ENCODE data around the gene CLTCL1. TPM values are rescaled to one million over a fixed set of nuclear protein-coding genes. Genes with fewer than 3 reads are reported as not detected.
A peak's percentile ranks its signal among the peaks of the same experiment; 100 is the strongest.
"Not testable (repeated sequence)": the region's sequence is repeated elsewhere in the genome, so short reads cannot be mapped to it uniquely, and the experiment has no call there.

CLTCL1 gene
- total RNA-seq, 1 donor from 2014 or later: 60.1 TPM

DNA sequence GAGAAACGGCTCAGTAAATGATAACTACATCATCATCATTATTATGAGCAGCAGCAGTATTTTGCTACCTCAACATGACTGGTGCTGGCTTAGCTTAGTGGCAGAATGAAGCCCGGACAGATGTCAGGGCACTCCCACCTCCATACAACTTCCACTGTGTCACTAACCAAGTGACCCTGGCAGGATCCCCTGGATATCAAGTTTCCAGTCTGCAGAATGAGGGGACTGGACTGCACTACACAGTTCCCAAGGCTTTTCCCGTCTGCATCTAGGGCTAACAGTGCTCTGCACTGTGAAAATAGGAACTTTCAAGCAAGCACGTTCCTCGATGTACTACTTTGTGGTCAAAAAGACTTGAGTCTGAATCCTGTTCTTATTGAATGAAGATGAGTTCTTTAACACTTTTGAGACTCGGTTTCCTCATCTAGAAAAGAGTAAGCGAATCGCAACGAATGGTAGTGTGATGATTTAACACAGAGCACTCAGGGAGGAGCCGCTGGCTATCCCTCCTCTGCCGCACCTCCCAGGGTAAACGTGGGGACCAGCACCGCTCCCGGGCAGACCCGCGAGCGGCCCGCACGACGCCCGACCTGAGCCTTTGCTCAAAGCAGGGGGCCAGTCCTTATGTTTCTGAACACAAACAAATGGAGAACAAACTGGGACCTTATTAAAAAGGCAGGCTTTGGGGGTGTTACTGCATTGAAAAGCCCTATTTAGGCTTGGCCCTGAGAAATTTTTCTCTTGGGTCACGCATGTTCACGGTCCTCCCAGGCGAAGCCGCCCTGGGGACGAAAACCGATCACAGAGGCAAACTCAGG lies 910 bp downstream of the CLTCL1 start:
- DNase-seq: no peak

DNA sequence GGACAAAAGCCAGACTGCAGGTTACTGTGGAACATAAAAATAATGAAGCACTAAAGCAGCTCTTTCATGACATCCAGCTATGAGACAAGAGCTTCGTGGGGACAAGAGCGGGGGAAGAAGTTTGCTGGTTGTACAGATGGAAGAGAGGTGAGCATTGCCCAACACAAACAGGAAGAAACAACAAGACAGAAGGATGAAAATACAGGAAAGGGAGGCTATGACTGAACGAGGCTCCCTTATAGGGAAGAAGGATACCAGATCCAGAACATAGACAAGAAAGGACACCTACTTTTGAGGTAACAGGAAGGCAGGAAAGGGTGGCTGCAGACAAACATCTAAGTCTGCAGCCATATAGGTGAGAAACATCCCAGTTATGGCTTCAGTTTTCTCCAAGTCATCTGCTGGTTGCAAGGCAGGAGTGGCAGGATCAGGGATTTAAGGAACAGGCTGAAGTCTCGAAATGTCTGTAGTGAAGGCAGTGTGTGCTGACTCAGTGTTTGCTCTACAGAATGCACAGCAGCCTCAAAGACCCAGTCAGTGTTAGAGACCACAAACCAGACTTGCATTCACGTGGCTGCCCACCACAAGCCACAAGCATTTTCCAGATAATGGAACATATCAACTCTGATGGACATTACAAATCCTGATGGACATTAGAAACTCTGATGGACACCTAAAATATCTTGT lies 1.9 kb downstream of the CLTCL1 start:
- DNase-seq: no peak

DNA sequence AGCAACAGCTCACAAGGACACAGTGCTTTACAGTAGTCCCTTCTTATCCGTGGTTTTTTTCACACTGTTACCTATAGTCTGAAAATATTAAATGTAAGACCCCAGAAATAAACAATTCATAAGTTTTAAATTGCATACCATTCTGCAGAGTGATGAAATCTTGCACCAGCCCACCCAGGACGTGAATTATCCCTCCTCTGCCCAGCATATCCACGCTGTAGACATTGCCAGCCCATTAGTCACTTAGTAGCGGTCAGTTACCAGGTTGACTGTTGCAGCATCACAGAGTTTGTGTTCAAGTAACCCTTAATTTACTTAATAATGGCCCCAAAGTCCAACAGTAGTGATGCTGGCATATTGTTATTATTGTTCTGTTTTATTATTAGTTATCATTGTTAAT lies 3.6 kb downstream of the CLTCL1 start:
- no peak for DNase-seq

DNA sequence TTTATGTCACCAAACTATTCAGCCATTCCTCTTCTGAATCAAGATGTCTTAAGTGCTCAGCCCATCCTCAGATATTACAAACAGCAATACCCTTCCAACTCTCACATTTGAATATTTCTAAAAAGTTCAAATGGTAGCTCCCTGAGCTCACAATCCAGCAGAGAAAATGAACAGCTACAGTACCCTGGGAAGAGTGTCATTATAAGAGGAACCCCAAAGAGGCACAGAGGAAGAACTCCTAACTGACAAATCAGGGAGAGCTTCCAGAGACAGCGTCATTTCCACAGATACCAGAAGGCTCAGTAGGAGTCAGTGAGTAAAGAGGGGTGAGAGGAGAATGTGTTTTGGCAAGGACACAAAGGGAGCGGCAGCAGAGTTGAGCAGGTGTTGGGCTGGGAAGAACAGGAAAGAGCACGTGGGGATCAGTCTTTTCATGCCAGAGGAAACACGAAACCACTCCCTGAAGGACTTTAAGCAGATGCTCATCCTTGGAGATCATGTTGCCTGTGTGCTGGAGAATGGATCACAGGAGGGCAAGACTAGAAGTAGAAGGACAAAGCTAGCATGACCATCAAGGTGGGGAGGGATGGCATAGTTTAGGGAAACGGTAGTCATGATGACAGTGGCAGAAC lies 4.3 kb downstream of the CLTCL1 start:
- DNase-seq: peak; percentile 91

DNA sequence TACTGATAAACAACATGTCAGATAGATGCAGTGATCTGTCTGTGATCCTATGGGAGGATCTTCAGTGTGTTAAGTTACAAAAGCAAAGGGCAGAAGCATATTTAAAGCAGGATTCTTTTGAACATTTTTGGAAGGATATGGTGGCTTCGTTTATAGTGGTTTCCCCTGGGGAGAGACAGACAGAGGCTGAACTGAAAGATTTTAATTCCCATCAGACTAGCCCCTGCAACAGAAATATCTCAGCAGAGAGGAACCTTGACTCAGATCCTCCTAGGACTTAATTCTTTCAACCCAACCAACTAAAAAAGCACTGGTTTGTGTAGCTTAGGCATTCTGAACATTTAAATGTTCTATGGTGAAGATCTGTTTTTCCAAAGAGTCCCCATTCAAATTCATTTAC lies 5.7 kb downstream of the CLTCL1 start:
- no peak for DNase-seq

DNA sequence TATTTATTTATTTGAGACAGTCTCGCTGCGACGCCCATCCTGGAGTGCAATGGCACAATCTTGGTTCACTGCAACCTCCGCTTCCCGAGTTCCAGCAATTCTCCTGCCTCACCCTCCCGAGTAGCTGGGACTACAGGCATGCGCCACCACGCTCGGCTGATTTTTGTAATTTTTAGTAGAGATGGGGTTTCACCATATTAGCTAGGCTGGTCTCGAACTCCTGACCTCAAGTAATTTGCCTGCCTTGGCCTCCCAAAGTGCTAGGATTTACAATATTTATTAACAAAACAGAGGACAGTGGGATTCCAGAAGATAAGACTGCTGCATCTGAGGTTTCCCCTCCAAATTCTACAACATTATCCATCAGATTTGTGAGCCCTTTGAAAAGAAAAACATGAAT lies 12.4 kb downstream of the CLTCL1 start:
- not testable (repeated sequence) for DNase-seq

DNA sequence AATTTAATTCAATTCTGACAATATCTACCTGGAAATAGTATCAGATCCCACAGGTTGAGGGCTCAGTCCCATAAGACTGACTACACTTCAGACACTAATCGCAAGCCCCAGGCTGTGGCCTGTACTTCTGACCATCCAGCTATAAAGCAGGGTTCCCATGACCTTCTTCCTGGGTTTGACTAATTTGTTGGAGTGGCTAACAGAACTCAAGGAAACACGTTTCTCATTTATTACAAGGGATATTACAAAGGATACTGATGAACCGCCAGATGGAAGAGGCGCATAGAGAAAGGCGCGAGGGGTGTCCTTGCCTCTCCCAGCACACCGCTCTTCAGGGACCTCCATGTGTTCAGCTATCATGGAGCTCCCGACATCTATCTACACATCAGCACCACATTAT lies 13.7 kb downstream of the CLTCL1 start:
- no peak for DNase-seq

DNA sequence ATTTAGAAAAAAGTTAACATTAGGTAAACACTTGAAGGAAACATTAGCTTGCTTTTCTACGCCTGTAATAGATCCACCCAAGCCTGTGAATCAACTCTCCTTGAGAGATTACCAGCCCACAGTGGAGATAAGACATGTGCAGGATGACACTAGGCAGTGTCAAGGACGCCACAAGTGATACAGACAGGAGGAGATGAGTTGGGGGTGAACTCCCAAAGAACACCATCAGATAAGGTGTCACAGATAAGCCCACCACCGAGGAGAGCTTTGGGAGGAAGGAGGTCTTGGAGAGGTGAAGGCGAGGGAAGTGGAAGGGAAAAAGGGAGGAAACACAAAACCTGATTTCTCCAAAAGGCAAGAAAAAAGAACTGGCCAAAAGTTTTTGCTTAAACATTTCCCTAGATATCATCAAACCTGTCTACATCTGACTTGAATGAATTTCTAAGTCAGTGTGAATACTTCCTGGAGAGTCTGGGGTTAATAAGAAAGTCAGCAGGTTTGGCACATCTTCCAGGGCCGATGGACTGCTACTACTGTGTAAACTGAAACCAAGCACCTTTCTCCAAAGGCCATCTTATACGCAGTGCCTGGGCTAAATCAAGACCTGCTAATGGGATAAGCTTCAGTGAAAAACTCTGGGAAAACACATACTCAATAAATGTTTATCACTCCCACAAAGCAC lies 15.5 kb downstream of the CLTCL1 start:
- DNase-seq: no peak

DNA sequence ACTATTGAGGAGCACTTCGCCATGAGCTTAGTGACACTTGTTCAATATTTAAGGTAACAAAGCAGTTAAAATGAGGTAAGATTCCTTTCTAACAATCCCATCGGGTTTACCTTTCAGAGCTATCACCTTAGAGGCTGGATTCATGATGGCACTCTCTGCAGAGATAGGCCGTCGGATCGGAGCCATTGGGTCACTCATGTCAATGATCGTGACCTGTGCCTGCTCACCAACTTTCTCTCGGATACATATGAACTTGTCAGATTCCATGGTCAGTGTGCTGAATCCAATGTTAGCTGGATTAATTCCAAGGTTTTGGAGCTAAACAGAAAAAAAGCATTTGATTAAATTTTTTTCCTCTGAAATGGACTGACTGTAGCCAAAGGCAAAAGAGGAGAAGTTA lies 16.0 kb downstream of the CLTCL1 start:
- DNase-seq: no peak

DNA sequence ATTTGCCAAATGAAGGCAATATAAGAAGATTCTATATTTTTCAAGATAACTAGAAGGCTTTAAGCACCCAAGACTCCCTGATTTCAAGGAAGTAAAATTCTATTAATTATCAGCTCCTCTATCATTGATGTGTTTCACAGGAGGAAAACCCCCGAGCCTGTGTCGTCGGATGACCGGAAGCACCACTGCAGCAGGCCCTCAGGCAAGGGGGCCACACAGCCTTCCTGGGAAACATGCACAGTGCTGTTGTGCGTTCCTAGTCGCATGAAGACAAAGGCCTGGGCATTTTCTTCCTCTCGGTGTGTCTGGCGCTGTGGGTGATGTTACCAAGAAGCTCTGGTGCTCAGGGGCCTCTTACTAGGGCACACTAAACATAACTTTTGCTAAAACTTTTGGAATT lies 16.4 kb downstream of the CLTCL1 start:
- DNase-seq: no peak

DNA sequence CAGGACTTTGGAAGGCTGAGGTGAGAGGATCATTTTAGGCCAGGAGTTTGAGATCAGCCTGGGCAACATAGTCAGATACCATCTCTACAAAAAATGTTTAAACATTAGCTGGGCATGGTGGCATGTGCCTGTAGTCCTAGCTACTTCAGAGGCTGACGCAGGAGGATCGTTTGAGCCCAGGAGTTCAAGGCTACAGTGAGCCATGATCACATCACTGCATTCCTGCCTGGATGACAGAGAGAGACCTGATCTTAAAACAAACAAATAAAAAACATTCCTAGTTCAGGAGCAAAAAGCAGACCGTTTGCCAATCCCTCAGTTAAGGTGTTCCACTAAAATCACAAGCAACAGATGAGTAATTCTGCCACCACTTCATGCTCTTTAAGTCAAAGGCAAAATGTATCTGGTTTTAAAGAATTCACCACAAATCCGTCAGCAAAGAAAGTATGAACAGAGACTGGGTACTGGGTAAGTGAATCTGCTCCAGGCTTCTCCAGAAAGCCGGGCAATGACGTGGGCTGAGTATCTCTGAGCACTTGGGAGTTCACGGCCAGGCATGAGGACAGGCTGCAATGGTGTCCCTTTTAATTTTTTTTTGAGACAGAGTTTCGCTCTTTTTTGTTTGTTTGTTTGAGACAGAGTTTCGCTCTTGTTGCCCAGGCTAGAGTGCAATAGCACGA lies 19.5 kb downstream of the CLTCL1 start:
- no peak for DNase-seq

DNA sequence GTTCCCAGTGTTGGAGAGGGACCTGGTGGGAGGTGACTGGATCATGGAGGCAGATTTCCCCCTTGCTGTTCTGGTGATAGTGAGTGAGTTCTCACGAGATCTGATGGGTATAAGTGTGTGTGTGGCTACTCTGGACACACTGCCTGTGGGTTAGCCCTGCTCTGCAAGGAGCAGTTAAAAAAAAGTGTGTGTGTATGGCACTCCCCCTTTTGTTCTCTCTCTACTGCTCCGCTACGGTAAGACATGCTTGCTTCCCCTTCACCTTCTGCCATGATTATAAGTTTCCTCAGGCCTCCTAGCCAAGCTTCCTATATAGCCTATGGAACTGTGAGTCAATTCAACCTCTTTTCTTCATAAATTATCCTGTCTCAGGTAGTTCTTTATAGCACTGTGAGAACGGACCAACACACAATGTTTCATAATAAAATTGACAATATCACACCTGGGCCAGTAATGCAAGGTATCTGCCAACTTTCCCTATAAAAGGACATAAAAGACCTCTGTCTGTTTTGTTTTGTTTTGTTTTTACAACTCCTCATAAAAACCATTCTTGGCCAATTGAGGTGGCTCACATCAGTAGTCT lies 20.2 kb downstream of the CLTCL1 start:
- no peak for DNase-seq

DNA sequence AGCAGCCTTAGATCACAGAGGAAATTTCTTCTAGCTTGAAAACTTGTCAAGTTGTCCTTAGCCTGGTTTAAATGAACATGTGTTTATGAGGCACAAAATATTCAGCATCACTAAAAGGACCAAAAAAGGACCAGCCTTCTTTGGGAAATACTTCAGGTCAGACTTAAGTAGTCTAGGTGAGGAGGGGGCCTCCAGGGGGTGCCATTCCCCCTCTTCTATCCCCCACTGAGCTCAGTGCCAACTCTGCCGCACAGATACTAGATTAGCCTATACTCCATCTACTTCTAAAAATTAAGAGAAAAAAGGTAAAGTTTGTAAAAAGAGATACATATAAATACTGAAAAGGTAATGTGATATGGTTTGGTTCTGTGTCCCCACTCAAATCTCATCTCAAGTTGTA lies 20.6 kb downstream of the CLTCL1 start:
- no peak for DNase-seq

DNA sequence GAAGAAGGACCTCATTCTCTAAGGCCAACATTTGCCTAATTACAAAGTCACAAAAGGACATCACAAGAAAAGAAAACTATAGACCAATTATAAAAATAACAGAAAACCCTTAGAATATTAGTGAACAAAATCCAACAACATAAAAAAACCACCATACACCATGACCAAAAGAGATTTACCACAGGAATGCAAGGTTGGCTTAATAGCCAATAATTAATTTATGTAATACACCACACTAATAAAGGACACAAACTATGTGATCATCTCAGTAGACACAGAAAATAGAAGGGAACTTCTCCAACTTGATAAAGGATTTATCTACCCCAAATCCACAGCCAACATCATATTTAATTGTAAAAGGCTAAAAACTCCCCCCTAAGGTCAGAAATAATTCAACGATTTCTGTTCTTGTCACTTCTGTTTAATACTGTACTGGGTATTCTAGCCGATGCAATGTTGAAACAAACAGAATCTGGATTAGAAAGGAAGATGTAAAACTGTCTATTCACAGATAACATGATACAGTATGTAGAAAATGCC lies 24.9 kb downstream of the CLTCL1 start:
- no peak for DNase-seq

DNA sequence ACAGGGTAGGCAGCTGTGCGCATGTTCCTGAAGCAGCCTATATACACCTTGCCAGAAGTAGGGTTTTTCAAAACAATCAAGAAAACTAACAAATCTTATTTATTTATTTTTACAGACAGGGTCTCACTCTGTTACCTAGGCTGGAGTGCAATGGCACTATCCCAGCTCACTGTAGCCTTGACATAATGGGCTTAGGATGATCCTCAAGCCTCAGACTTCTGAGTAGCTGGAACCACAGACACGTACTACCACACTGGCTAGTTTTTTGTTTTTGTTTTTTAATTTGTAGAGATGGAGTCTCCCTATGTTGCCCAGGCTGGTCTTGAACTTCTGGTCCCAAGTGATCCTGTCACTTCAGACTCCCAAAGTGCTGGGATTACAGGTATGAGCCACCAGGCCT lies 25.7 kb downstream of the CLTCL1 start:
- DNase-seq: no peak

DNA sequence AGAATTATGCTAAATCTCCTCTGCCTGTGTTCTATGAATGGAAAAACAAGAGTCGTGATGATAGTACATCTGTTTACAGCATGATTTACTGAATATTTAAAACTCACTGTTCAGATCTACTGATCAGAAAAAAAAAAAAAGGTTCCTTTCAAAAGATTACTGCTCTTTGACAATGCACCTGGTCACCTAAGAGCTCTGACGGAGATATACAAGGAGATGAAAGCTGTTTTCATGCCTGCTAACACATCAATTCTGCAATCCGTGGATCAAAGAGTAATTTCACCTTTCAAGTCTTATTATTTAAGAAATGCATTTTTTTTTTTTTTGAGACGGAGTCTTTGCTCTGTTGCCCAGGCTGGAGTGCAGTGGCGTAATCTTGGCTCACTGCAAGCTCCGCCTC lies 30.7 kb downstream of the CLTCL1 start:
- DNase-seq: no peak

DNA sequence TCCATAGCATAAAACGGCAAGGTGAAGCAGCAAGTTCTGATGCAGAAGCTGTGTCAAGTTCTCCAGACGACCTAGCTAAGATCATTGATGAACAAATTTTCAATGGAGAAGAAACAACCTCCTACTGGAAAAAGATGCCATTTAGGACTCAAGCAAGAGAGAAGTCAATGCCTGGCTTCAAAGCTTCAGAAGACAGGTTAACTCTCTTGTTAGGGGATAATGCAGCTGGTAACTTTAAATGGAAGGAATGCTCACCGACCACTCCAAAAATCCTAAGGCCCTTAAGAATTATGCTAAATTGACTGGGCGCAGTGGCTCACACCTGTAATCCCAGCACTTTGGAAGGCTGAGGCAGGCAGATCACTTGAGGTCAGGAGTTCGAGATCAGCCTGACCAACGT lies 31.3 kb downstream of the CLTCL1 start:
- DNase-seq: no peak

DNA sequence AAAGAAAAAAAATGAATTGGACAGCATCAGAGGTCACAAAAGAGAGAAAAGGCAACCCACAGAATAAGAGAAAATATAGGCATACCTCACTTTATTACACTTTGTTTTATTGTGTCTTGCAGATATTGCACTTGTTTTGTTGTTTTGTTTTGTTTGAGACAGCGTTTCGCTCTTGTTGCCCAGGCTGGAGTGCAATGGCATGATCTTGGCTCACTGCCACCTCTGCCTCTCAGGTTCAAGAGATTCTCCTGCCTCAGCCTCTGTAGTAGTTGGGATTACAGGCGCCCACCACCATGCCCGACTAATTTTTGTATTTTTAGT lies 32.6 kb downstream of the CLTCL1 start:
- not testable (repeated sequence) for DNase-seq

DNA sequence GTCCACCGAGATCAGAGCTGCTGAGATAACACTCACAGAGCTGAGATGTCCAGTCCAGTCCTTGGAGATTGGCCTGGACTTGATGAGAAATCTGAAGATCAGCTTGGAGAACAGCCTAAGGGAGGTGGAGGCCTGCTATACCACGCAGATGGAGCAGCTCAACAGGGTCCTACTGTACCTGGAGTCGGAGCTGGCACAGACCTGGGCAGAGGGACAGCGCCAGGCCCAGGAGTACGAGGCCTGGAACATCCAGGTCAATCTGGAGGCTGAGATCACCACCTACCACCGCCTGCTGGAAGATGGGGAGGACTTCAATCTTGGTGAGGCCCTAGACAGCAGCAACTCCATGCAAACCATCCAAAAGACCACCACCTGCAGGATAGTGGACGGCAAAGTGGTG lies 33.1 kb downstream of the CLTCL1 start:
- DNase-seq: no peak

DNA sequence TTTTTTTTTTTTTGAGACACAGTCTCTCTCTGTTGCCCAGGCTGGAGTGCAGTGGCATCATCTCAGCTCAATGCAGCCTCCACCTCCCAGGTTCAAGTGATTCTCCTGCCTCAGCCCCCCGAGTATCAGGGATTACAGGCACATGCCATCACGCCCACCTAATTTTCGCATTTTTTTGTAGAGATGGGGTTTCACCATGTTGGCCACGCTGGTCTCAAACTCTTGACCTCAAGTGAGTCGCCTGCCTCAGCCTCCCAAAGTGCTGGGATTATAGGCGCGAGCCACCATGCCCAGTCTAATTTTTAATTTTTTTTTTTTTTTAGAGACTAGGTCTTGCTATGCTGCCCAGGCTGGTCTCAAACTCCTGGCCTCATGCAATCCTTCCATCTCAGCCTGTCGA lies 35.2 kb downstream of the CLTCL1 start:
- not testable (repeated sequence) for DNase-seq

DNA sequence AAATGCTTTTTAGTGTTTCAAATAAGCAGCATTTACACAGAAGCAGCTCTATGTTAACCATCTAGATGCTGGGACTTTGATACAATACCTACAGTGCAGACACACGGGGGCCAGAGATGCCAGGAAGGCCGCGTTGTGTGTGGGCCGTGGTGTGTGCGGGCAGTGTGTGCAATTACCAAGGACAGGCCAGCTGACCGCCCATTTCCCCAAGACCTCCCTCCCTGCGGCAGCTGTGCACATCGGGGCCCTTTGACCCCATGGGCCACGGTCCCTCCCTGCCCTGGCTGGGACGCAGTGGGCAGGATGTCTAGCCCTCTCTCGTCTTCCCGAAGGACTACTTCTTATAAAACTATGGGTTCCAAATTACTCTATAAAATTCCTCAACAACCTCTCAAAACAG lies 38.4 kb downstream of the CLTCL1 start:
- DNase-seq: no peak

All from tongue (tissue), 2 donors.